Measurements from ENCODE around the gene NINJ2. TPM values are rescaled to one million over a fixed set of nuclear protein-coding genes. Genes with fewer than 3 reads are reported as not detected.

Gene NINJ2
- total and polyA plus RNA-seq, 10 of the 15 experiments (the other 5 are each of a cell fraction or from before 2014, with no cell fraction given): 8.9 to 51.6 (median 21.3) TPM

DNA sequence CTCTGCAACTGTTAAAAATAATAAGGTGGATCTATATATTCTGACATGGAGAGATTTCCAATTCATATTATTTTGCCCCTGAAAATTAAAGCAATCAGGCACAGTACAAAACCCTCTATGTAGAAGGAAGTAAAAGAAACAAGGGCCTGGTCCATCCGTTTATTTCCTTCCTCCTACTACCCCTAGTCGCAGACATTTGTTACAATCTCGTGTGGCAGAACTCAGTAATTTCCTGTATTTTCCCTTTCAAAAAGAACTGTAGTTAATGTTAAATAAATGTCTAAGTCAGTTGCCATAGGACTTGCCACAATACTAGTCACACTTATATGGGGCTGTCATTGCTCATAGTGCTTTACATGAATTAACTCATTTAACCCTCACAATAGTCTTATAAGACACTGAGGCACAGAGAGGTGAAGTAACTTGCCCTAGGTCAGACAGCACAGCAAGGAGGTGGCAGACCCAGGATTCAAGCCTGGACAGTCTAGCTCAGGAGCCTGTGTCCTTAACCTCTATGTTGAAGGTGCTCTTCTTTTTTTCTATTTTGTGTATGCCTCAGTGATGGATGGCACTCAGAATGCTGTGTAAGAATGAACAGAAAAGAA, 24.2 kb downstream of the NINJ2 start:
- no peak for ATAC-seq
- BruUV-seq (replicated peaks): no TSS peak

More for the DNA sequence above, 24.2 kb downstream of the NINJ2 start:
- intact Hi-C loops (cut with micrococcal nuclease; ENCODE audit: unreplicated experiment): no loop called here
- CTCF ChIA-PET: interaction anchor here (0.8 to 1.0 kb wide), 2 partner anchors 60 to 125 kb away, joined by 3 to 4 read pairs; no protein-coding TSS in a partner anchor
- peaks cover 8% of the 10 kb centered on the region for H3K79me2 ChIP-seq (ENCODE audit: control insufficient read depth, insufficient read depth, low read length)
- H4K20me1 ChIP-seq (ENCODE audit: control insufficient read depth, insufficient read depth): no peaks in the 10 kb centered on the region
- H3K4me2 ChIP-seq (ENCODE audit: control insufficient read depth, insufficient read depth): peak overlapping the region; percentile 26; the same call in 1 of the 2 replicates
- 0 out of 2 replicates have a peak overlapping the region, but pooled peaks have one; percentile 13 for H3K9ac ChIP-seq (ENCODE audit: control insufficient read depth, insufficient read depth, low read length)
- no peak overlapping the region for H2AFZ ChIP-seq (ENCODE audit: control insufficient read depth, low read depth, low read length)
- no peak overlapping the region for H3K4me3 ChIP-seq
- H3K27ac ChIP-seq (ENCODE audit: control insufficient read depth, insufficient read depth): peak overlapping the region; percentile 47
- in situ Hi-C loops (cut with MboI): no loop called here
- H3K4me1 ChIP-seq (ENCODE audit: control insufficient read depth, insufficient read depth, low read length): peaks cover 25% of the 10 kb centered on the region
- RAD21 ChIA-PET (ENCODE audit: unreplicated experiment): interaction anchor here (1.1 to 1.9 kb wide), 5 partner anchors 16 to 111 kb away, joined by 3 to 16 read pairs (median 4); no protein-coding TSS in a partner anchor
- SMC1A ChIA-PET (ENCODE audit: uncharacterized antibody, unreplicated experiment): interaction anchor here (0.9 to 1.5 kb wide), 7 partner anchors 8 to 112 kb away, joined by 3 to 12 read pairs (median 8); no protein-coding TSS in a partner anchor
- no peak for DNase-seq (ENCODE audit: low read depth, low spot score)
- no peaks in the 10 kb centered on the region for H3K27me3 ChIP-seq (replicated peaks in 1 of 2; ENCODE audit: control insufficient read depth in 2 of 2, insufficient read depth in 2 of 2, low read length in 1 of 2)
- 2% methylated on average over 3 of the region's 3 CpGs for WGBS (ENCODE audit: insufficient coverage, insufficient replicate concordance, low lambda C conversion rate, missing lambda C conversion rate)
- no peak for FAIRE-seq
- H3K36me3 ChIP-seq (ENCODE audit: control insufficient read depth in 2 of 2, insufficient read depth in 2 of 2, low read length in 1 of 2): no peaks in the 10 kb centered on the region
- TF ChIP-seq, protein P1, sequence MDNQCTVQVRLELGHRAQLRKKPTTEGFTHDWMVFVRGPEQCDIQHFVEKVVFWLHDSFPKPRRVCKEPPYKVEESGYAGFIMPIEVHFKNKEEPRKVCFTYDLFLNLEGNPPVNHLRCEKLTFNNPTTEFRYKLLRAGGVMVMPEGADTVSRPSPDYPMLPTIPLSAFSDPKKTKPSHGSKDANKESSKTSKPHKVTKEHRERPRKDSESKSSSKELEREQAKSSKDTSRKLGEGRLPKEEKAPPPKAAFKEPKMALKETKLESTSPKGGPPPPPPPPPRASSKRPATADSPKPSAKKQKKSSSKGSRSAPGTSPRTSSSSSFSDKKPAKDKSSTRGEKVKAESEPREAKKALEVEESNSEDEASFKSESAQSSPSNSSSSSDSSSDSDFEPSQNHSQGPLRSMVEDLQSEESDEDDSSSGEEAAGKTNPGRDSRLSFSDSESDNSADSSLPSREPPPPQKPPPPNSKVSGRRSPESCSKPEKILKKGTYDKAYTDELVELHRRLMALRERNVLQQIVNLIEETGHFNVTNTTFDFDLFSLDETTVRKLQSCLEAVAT (IDR thresholded peaks at IDR 0.05): no peak
- TF ChIP-seq BRCA1 (IDR thresholded peaks at IDR 0.05; ENCODE audit: low read depth, low read length): no peak
- no peak for TF ChIP-seq ESRRA (IDR thresholded peaks at IDR 0.05; ENCODE audit: low read length)
- TF ChIP-seq WRNIP1 (IDR thresholded peaks at IDR 0.05; ENCODE audit: borderline replicate concordance, low read depth, low read length): no peak
- TF ChIP-seq KAT2A (conservative IDR thresholded peaks at IDR 0.05; ENCODE audit: control insufficient read depth, low read depth, low read length): no peak
- no peak for TF ChIP-seq SMC3 (IDR thresholded peaks at IDR 0.05; ENCODE audit: borderline replicate concordance, low read length)
- no peak for TF ChIP-seq ASH2L (IDR thresholded peaks at IDR 0.05; ENCODE audit: borderline replicate concordance, low read depth)
- no peak for TF ChIP-seq IRF4 (IDR thresholded peaks at IDR 0.05; ENCODE audit: low read depth, low read length)
- no peaks in the 10 kb centered on the region for H3K9me3 ChIP-seq (replicated peaks; ENCODE audit: control insufficient read depth, insufficient read depth, low read length)
- POLR2A ChIA-PET: interaction anchor here (1.0 to 1.3 kb wide), 2 partner anchors 37 to 111 kb away, joined by 3 to 5 read pairs; no protein-coding TSS in a partner anchor

Data from GM12878 (cell line).